ENCODE measurements around the gene NKTR.
"Not testable (repeated sequence)": the region's sequence is repeated elsewhere in the genome, so short reads cannot be mapped to it uniquely, and the experiment has no call there.

Gene NKTR

DNA sequence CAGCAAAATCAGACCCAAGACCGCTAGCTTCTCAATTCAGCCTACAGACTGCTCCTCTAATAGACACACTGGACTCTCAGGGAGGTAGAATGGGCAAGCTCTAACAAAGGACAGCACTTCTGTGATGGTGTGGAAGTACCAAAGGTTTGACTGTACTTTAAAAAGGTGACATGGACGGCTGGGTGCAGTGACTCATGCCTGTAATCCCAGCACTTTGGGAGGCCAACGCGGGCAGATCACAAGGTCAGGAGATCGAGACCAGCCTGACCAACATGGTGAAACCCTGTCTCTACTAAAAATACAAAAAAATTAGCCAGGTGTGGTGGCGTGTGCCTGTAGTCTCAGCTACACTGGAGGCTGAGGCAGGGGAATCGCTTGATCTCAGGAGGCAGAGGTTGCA is 3.4 kb upstream of the NKTR start:
- DNase-seq = not testable (repeated sequence)

DNA sequence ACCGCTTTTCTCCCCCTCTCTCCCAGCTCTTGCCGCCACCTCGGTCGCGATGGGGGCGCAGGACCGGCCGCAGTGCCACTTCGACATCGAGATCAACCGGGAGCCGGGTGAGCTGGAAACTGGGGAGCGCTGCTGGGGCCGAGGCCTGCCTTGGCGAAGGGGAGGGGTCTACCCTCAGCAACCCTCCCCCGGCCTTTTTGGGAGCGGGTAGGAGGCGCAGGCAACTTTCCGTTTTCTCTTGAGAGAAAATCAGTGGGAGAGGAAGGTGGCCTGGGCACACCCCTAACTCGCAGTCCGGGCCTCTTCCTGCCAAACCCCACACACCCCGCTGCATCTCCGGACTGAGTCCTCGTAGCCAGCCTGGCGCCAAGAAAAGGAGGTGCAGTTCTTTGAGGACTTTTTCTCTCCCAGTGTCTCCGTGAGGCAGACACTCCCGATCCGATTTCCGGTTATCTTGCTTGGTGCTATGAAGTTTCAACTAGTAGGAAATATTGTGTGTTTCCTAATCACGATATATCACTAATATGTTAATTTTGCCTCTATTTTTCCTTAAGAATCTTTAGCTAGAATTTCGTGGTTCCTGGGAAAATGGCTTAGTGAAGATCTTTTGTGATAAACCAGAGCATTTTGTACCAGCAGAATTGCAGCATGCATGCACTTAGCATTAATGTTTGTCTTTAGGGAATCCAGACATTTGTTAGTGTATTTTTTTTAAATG is 631 bp downstream of the NKTR start:
- peak; percentile 80 for DNase-seq

DNA sequence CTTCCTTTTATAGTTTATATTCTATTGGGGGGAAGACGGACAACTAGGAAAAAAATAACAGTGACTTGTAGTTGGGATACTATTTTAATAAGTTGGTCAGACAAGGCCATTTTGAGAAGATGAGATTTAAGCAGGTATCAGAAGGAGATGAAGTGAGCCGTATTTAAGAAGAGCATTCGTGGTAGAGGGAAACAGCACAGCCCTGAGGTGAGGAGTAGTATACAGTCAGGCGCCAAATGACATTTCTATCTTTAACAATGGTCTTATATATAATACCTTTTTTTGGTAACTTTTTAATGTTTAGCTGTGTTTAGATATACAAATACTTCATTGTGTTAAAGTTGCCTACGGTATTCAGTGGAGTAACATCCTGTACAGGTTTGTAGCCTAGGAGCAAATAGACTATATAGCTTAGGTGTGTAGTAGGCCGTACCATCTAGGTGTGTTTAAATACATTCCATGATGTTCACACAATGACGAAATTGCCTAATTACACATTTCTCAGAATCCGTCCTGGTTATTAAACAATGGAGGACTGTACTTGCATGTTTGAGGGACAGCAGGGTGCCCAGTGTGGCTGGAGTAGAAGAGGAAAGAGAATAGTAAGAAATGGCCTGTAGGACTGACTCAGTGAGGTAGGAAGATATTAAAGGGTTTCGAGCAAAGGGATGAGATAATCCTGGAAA is 1.6 kb downstream of the NKTR start:
- no peak for DNase-seq

DNA sequence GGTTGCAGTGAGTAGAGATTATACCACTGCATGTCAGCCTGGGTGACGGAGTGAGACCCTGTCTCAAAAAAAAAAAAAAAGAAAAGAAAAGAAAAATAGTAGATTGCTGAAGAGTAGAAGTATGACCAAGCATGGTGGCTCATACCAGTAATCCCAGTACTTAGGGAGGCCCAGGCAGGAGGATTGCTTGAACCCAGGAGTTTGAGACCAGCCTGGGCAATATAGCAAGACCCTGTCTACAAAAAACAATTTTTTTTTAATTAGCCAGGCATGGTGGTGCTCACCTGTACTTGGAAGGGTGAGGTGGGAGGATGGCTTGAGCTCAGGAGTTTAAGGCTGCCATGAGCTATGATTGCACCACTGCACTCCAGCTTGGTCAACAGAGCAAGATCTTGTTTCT is 2.5 kb downstream of the NKTR start:
- DNase-seq = no peak

DNA sequence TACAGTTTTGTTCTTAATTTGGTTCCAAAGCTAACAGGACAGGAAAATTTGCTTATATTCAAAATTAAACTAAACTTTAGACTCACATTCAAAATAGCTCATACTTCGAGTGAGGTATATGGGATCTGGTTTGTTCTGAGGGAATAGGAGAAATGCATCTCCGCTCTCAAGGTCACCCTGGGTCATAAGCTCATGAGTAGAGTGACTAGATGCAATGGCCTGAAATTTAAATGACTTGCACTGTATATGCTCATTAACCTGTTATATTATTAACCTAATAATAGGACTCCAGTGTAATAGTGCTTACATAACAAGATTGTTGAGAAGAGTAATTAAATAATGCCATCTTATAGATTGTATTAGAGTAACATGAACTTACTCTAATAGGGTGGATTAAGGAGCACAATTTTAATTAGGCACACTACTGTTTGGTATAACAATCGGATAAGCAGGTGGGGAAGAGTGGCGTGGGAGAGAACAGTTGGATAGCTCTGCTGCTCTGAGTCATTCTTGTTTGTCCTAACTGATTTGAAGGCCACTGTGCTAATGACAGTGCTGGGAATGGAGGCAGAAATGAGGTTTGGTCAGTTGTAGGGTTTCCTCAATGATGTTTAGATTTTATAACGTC is 5.2 kb downstream of the NKTR start:
- DNase-seq = no peak

DNA sequence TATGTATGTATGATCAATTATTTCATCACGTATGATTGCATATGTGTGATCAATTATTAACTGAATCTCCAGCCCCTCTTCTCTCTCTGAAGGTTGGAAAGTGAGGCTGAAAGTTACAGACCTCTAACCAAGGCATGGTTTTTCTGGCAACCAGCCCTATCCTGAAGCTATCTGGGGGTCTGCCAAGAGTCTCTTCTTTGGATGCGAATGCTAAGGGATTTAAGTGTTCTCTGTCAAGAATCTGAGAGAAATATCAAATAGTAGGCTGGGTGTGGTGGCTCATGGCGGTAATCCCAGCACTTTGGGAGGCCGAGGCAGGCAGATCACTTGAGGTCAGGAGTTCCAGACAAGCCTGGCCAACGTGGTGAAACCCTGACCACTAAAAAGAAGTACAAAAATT is 8.1 kb downstream of the NKTR start:
- DNase-seq = no peak

DNA sequence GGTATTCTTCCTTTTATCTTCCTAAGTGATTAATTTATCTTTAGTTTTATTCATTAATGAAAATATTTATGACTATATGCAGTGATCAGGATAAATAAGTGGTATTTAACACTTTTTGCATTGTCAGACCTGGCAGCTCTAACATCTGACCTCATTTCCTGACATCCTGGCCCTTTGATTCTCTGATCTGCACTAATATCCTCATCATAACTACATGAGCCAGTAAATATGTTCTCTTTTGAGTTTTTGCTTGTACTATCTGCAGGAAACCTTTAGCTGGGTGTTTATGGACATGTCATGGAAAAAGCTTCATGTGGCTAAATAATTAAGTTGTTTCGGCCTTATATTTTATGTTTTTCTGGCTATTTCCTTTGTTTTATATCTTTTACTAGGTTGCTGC is 10.5 kb downstream of the NKTR start:
- no peak for DNase-seq

DNA sequence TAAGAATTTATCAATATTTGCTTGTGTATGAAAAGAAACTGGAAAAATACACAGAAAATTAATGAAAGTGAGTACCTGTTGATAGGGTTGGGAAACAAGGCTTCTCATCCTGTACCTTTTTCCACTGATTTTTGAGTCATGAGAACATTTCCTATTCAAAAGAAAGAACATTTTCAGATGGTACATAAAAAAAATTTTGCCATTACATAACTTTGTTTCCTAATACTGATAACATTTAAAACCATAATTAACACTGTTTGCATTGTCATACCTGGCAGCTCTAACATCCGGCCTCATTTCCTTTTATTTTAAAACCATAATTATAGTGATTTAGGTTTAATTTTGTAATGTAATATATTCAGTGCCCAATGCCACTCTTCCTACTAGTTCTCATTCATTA is 11.7 kb downstream of the NKTR start:
- no peak for DNase-seq

DNA sequence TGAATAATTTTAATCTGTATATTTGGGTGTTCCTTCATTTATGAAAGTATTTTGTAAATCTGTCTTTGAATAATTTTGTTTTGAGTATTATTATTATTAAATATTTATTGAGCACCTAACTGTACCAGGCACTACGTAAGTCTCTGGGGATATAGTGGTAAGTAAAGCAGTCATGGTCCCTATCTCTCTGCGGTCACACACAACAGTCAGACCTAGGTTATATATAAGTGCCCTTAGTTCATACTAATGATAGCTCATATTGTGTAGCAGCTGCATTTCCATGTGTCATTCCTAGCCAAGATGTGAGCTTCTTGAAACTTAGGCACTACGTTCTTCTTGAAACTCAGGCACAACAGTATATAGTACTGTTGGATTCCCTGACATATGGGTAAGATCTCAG is 12.4 kb downstream of the NKTR start:
- DNase-seq = no peak

DNA sequence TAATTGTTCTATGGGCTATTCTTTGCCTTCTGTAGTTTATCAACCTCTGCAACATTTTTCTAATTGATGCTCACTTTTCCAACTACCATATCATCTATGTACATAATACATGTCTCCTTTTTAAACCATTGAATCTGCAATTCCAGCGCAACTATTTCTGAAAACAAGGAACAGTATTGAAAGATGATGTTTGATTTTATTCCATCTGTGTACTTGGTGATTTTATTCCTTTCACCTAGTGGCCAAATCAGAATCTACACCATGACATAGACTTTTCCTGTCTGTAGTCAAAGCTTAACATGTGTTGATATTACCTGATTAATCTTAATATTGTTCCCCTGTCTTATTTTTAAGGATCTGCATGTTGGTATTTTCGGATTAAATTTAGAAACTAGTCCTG is 13.0 kb downstream of the NKTR start:
- no peak for DNase-seq

DNA sequence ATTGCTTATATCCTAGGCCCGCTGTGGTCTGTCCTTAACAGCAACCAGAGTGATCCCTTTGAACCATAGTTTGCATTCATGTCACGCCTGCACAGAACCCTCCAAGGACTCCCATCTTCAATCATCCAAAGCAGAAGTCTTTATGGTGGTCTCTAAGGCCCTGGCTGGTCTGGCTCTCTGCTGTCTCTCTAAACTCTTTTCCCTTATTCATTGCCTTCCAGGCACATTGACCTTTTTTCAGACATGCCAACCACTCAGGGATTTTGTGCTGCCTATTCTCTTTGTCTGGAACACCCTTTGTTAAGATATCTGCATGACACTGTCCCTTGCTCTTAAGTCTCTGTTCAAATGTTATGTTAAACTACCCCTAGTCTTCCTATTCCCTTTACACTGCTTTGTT is 31.1 kb downstream of the NKTR start:
- DNase-seq = no peak

DNA sequence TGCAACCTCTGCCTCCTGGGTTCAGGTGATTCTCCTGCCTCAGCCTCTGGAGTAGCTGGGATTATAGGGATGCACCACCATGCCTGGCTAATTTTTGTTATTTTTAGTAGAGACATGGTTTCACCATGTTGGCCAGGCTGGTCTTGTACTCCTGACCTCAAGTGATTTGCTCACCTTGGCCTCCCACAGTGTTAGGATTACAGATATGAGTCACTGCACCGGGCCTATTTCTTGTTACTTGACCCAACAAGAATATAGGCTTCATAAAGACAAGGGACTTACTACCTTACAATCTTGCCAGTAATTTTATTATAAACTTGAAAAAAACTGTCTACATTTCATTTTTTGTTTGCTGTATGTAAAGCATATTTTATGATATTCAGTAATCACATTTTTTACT is 31.7 kb downstream of the NKTR start:
- no peak for DNase-seq

DNA sequence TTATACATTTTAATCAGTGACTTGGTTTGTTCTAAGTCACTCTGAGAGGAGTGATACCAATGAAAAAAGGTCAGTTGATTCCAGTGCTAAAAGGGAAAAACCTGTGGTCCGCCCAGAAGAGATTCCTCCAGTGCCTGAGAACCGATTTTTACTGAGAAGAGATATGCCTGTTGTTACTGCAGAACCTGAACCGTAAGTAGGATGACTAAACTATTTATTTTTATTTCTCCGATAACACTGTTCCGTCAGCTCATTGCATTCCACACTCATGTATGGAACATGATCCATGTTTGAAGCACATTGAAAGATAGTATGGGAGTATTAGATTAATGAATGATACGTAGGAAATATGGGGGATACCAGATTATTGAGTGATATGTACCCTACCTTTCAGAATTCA is 33.1 kb downstream of the NKTR start:
- DNase-seq = no peak

DNA sequence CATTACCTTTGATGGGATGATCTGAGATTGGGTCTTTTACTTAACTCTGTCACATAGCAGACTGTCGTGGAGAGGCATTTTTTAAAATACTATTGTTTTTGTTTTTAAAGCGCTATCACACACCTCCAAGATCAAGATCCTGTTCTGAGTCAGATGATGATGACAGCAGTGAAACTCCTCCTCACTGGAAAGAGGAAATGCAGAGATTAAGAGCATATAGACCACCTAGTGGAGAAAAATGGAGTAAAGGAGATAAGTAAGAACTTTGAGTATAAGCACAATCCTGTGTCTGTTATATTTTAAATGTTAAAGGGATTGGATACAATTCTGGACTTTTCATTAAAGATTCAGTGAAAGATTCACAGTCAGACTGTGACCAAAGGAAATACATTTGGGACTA is 34.6 kb downstream of the NKTR start:
- no peak for DNase-seq

DNA sequence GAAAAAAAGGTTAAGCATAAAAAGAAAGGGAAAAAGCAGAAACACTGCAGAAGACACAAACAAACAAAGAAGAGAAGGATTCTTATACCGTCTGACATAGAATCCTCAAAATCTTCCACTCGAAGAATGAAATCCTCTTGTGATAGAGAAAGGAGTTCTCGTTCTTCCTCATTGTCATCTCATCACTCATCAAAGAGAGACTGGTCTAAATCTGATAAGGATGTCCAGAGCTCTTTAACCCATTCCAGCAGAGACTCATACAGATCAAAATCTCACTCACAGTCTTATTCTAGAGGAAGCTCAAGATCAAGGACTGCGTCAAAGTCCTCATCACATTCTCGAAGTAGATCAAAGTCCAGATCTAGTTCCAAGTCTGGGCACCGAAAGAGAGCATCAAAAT is 36.5 kb downstream of the NKTR start:
- no peak for DNase-seq

DNA sequence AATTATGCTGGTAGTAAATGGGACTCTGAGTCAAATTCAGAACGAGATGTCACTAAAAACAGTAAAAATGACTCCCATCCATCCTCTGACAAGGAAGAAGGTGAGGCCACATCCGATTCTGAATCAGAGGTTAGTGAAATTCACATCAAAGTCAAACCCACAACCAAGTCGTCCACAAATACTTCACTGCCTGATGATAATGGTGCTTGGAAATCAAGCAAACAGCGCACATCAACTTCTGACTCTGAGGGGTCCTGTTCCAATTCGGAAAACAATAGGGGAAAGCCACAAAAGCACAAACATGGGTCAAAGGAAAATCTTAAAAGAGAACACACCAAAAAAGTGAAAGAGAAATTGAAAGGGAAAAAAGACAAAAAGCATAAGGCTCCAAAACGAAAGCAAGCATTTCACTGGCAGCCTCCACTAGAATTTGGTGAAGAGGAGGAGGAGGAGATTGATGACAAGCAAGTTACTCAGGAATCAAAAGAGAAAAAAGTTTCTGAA is 37.9 kb downstream of the NKTR start:
- no peak for DNase-seq

DNA sequence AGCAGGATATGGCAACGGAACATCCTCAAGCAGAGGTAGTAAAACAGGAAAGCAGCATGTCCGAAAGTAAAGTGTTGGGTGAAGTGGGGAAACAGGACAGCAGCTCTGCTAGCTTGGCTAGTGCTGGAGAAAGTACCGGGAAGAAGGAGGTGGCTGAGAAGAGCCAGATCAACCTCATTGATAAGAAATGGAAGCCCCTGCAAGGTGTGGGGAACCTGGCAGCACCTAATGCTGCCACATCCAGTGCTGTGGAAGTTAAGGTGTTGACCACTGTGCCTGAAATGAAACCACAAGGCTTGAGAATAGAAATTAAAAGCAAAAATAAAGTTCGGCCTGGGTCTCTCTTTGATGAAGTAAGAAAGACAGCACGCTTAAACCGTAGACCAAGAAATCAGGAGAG is 38.7 kb downstream of the NKTR start:
- no peak for DNase-seq

DNA sequence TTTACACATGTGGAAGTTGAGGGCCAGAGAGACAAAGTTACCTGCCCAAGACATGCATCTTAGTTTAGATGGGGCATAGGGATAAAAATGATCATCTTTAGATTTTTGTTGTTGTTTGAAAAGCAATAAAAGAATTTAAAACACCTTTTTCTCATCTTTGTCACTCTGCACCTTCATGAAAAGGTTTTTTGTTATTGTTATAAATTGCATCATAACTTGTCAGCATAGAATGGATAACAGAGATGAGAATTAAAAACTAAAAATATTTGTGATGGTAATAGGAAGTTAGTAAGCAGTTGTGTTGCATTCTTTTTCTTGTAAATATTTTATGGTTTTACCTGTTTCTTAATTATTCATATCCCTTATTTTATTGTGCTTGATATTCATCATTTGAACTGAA is 39.6 kb downstream of the NKTR start:
- no peak for DNase-seq

DNA sequence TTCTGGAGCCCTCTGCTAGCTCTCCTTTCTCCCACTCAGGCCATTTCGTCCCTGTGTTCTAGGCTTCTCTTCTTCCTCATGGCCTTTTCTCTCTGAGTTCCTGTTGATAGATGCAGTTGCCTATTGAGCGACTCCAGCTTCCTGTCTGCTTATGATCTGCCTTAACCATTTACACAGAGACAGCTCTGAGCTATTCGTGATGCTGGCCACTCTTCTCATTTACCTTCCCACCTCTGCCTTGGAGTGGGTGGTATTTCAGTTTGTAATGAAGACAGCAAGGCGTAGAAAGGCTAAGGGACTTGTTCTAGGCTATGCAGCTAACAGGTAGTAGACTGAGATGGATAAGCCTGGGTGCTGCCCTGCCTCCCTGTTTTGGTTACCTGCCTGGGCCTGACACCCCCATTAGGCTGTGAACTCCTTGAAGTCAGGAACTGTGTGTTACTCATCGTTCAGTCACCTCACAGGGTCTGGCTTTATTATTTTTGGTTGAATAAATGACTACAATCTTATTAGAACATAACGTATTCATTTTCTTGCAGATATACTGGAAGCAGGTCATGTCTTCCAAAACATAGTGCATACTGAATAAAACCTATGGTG is 40.4 kb downstream of the NKTR start:
- DNase-seq = no peak

DNA sequence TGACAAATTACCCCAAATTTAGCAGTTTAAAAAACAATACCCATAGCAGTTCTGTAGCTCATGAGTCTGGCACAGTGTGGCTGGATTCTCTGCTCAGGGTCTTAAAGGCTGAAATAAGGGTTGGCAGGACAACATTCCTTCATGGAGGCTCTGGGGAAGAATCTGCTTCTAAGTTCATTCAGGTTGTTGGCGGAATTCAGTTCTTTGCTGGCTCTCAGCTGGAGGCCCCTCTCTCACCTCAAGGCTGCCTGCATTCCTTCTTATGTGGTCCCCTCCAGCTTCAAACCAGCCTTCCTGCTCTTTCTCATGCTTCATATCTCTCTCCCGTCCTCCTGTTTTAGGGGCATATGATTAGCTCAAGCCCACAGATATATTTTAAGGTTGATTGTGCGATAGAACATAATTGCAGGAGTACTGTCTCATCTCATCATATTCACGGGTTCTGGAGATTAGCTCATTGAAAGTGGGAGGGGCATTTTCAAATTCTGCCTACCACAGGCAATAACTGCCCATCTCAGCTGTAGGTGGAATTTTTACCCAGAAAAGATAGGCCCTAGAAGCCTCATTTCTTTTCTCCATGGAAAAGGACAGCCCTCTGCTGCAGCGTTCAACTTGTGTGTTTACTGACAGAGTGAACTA is 47.5 kb downstream of the NKTR start:
- DNase-seq = peak; percentile 56

DNA sequence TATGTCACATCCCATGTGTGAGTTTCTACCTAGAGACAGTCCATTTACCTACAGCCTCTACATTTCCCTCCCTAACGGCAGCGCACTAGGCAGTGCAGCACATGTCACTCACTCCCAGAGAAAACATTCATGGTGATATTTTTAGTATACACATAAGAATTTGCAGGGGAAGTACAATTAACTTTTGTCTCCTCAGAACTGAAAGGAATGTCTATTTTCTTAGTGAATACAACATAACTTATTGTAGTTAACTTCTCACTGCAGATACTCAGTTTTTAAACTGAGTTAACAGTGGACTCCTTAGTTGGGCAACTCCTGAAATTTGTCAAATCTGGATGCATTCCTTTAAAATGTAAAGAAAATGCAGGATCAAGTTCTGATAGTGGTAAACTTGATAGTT is 48.5 kb downstream of the NKTR start:
- no peak for DNase-seq

DNA sequence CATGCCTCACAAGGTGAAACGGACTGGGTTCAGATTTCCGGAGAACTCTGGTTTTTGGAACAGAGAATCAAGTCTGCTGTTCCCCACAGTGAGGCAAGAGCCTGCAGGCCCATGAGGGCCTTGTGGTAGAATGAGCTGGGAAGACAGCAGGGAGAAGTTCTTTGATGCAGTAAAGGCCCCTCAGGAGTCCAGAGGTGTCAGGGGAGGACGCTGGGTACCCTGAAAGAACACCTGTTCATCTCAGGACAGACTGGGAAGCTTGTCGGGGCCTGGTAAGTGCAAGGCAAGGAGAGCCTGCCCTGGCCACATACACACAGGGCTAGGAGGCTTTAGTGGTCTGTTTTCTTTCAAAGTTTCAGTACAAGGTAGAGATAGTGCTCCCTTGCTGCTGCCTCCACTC is 49.3 kb downstream of the NKTR start:
- no peak for DNase-seq

Measured in islet precursor cell (in vitro differentiated cells).